GM19238 (cell line): ENCODE measurements around the gene SERTAD2.

Experiments
- DNase-seq: peaks from one replicate; pipeline ENCODE4 v3.0.0; 2011; ENCODE audit warnings: low spot score; ENCODE audit not compliant: insufficient read length

The SERTAD2 gene

GRCh38 chr2:64586883-64587481 lies 66.7 kb downstream of the SERTAD2 start:
- peak; percentile 9 for DNase-seq

- DNase-seq = no peak
Observed at GRCh38 chr2:64586054-64586453, 67.7 kb downstream of the SERTAD2 start.

GRCh38 chr2:64582774-64583340 lies 70.9 kb downstream of the SERTAD2 start:
- no peak for DNase-seq

- DNase-seq = no peak
Observed at GRCh38 chr2:64581777-64582539, 71.8 kb downstream of the SERTAD2 start.
